ENCODE measurements around the gene IL12RB1.
"Not testable (repeated sequence)": the region's sequence is repeated elsewhere in the genome, so short reads cannot be mapped to it uniquely, and the experiment has no call there.

IL12RB1 gene

DNA sequence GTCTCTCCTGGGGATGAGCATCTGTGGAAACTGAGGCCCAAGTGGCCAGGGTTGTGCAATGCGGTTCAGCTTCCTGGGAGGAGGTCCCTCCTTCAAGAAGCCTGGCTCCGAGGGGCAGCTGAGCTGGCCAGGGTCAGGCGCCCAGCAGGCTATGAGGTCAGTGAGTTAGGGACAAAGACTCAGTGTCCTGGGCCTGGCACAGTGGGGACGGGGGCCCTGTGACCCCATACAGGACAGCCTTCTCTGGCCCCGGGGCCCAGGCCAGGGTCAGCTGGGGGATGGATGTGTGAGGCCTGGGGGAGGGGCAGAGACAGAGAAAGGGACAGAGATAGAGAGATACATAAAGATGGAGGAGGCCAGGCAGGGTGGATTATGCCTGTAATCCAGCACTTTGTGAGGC lies 3.0 kb upstream of the IL12RB1 start:
- Histone ChIP-seq H3K4me1 (ENCODE audit: control insufficient read depth, insufficient read depth, low read length) (no peaks in the 10 kb centered on the region), H3K4me3 (ENCODE audit: insufficient read depth, low read depth, low read length) (no peak overlapping the region), H3K27ac (ENCODE audit: insufficient read depth, low read depth, low read length, poor library complexity, severe bottlenecking) (no peak overlapping the region), H3K27me3 (ENCODE audit: control insufficient read depth, insufficient read depth, low read length, poor library complexity, severe bottlenecking) (no peaks in the 10 kb centered on the region), H3K36me3 (ENCODE audit: control insufficient read depth, insufficient read depth, low read length) (no peaks in the 10 kb centered on the region), H3K9me3 (ENCODE audit: control insufficient read depth, low read length) (no peaks in the 10 kb centered on the region)
- WGBS, 2 experiments = 78 to 82% methylated on average over 5 of the region's 5 CpGs

DNA sequence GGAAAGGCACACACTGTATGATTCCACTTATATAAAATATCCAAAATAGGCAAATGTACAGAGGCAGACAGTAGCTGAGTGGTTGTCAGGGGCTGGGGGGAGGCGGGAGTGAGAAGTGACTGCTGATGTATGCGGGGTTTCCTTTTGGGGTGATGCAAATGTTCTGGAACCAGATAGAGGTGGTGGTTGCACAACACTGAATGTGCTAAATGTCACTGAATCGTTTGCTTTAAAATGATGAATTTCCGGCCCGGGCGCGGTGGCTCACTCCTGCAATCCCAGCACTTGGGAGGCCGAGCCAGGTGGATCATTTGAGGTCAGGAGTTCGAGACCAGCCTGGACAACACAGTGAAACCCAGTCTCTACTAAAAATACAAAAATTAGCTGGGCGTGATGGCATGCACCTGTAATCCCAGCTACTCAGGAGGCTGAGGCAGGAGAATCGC lies 2.4 kb upstream of the IL12RB1 start:
- 87 to 94% methylated on average over 11 of the region's 11 CpGs for WGBS, 2 experiments
- not testable (repeated sequence) for H3K4me3 ChIP-seq (ENCODE audit: insufficient read depth, low read depth, low read length); H3K27ac ChIP-seq (ENCODE audit: insufficient read depth, low read depth, low read length, poor library complexity, severe bottlenecking); H3K9me3 ChIP-seq (ENCODE audit: control insufficient read depth, low read length); H3K4me1 ChIP-seq (ENCODE audit: control insufficient read depth, insufficient read depth, low read length); H3K36me3 ChIP-seq (ENCODE audit: control insufficient read depth, insufficient read depth, low read length); H3K27me3 ChIP-seq (ENCODE audit: control insufficient read depth, insufficient read depth, low read length, poor library complexity, severe bottlenecking)

DNA sequence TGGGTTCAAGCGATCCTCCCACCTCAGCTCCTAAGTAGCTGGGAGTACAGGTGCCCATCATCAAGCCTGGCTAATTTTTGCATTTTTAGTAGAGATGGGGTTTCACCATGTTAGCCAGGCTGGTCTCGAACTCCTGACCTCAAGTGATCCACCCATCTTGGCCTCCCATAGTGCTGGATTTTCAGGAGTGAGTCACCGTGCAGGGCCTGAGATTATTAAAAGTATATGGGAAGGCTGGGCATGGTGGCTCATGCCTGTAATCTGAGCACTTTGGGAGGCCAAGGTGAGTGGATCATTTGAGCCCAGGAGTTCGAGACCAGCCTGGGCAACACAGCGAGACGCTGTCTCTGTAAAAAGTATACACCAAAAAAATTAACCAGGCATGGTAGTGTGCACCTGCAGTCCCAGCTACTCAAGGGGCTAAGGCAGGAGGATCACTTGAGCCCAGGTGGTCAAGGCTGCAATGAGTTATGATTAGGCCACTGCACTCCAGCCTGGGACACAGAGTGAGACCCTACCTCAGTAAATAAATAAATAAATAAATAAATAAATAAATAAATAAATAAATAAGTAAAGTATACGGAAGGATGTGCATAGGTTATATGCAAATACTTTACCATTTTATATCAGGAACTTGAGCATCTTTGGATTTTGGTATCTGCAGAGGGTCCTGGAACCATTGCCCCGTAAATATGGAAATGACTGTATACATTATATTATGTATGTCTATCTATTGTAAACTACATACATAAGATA lies 854 bp downstream of the IL12RB1 start:
- H3K27me3 ChIP-seq (ENCODE audit: control insufficient read depth, insufficient read depth, low read length, poor library complexity, severe bottlenecking) = no peaks in the 10 kb centered on the region
- WGBS, 2 experiments = 92 to 93% methylated on average over 6 to 7 of the region's 8 CpGs
- H3K27ac ChIP-seq (ENCODE audit: insufficient read depth, low read depth, low read length, poor library complexity, severe bottlenecking) = no peak overlapping the region
- H3K9me3 ChIP-seq (ENCODE audit: control insufficient read depth, low read length) = no peaks in the 10 kb centered on the region
- no peak overlapping the region for H3K4me3 ChIP-seq (ENCODE audit: insufficient read depth, low read depth, low read length)
- H3K4me1 ChIP-seq (ENCODE audit: control insufficient read depth, insufficient read depth, low read length) = no peaks in the 10 kb centered on the region
- H3K36me3 ChIP-seq (ENCODE audit: control insufficient read depth, insufficient read depth, low read length) = no peaks in the 10 kb centered on the region

DNA sequence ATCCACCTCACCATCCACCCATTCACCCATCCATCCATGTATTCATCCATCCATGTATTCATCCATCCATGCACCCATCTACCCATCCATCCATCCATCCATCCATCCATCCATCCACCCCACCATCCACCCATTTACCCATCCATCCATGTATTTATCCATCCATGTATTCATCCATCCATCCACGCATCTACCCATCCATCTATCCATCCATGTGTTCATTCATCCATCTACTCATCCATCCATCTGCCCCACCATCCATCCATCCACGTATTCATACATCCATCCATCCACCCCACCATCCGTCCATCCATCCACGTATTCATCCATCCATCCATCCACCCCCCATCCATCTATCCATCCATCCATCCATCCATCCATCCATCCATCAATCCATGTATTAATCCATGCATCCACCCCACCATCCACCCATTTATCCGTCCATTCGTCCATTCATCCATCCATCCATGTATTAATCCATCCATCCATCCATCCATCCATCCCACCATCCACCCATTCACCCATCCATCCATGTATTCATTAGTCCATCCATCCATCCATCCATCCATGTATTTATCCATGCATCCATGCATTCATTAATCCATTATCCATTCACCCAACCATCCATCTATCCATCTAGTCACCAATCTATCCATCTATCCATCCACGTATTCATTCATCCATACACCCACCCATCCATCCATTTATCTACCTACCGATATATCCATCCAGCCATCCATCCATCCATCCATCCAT lies 2.6 kb downstream of the IL12RB1 start:
- H3K9me3 ChIP-seq (ENCODE audit: control insufficient read depth, low read length) = no peaks in the 10 kb centered on the region
- H3K27ac ChIP-seq (ENCODE audit: insufficient read depth, low read depth, low read length, poor library complexity, severe bottlenecking) = no peak overlapping the region
- H3K27me3 ChIP-seq (ENCODE audit: control insufficient read depth, insufficient read depth, low read length, poor library complexity, severe bottlenecking) = no peaks in the 10 kb centered on the region
- H3K4me3 ChIP-seq (ENCODE audit: insufficient read depth, low read depth, low read length) = no peak overlapping the region
- H3K4me1 ChIP-seq (ENCODE audit: control insufficient read depth, insufficient read depth, low read length) = no peaks in the 10 kb centered on the region
- H3K36me3 ChIP-seq (ENCODE audit: control insufficient read depth, insufficient read depth, low read length) = no peaks in the 10 kb centered on the region
- 69 to 73% methylated on average over 8 of the region's 8 CpGs for WGBS, 2 experiments

DNA sequence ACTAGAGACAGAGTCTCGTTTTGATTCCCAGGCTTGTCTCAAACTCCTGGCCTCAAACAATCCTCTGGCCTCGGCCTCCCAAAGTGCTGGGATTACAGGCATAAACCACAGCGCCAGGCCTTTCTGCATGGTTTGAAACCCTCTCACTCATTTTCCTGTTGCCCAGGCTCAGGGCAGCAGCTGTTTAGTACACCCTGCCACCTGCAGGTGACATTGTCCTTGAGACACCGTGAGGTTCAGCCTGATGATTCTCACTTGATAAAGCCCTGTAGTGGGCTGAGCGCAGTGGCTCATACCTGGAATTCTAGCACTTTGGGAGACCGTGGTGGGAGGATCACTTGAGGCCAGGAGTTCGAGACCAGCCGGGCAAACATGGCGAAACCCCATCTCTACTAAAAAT lies 12.5 kb downstream of the IL12RB1 start:
- no peak overlapping the region for H3K4me3 ChIP-seq (ENCODE audit: insufficient read depth, low read depth, low read length)
- no peaks in the 10 kb centered on the region for H3K4me1 ChIP-seq (ENCODE audit: control insufficient read depth, insufficient read depth, low read length)
- H3K36me3 ChIP-seq (ENCODE audit: control insufficient read depth, insufficient read depth, low read length) = no peaks in the 10 kb centered on the region
- H3K27me3 ChIP-seq (ENCODE audit: control insufficient read depth, insufficient read depth, low read length, poor library complexity, severe bottlenecking) = no peaks in the 10 kb centered on the region
- no peaks in the 10 kb centered on the region for H3K9me3 ChIP-seq (ENCODE audit: control insufficient read depth, low read length)
- H3K27ac ChIP-seq (ENCODE audit: insufficient read depth, low read depth, low read length, poor library complexity, severe bottlenecking) = no peak overlapping the region
- 84 to 85% methylated on average over 9 of the region's 9 CpGs for WGBS, 2 experiments

DNA sequence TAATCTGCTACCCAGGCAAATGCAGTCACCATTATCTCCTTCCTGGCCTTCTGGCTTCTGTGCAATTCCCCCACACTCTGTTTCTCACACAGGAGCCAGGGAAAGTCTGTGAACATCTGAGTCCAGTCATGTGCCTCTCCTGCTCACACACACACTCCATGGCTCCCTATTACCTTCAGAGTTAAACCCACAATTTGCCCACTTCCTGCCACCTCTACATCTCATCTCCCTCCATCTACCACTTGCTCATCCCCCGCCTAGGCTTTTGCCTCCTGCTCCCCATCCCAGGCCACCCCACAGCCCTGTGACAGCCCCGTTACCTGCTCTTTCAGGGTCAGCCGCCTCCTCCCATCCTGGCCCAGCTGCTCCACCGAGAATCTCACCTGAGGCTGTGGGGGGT lies 13.5 kb downstream of the IL12RB1 start:
- H3K9me3 ChIP-seq (ENCODE audit: control insufficient read depth, low read length) = no peaks in the 10 kb centered on the region
- no peaks in the 10 kb centered on the region for H3K36me3 ChIP-seq (ENCODE audit: control insufficient read depth, insufficient read depth, low read length)
- no peaks in the 10 kb centered on the region for H3K4me1 ChIP-seq (ENCODE audit: control insufficient read depth, insufficient read depth, low read length)
- 89 to 93% methylated on average over 4 of the region's 4 CpGs for WGBS, 2 experiments
- no peak overlapping the region for H3K27ac ChIP-seq (ENCODE audit: insufficient read depth, low read depth, low read length, poor library complexity, severe bottlenecking)
- no peak overlapping the region for H3K4me3 ChIP-seq (ENCODE audit: insufficient read depth, low read depth, low read length)
- no peaks in the 10 kb centered on the region for H3K27me3 ChIP-seq (ENCODE audit: control insufficient read depth, insufficient read depth, low read length, poor library complexity, severe bottlenecking)

DNA sequence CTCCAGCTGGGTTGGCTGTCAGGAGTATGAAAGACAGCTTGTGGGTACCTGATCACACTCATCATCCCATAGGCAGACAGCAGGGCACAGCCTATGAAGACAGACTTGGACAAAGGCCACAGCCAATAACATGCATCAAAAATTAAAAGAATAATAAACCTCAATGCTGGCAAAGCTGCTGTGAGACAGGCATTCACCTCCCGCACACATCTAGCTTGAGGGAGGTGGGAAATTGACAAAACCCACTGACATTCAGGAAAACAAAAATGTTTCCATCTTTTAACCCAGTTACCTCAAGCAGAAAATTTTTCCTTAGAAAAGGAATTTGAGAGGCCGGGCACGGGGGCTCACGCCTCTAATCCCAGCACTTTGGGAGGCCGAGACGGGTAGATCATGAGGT lies 14.4 kb downstream of the IL12RB1 start:
- H3K4me3 ChIP-seq (ENCODE audit: insufficient read depth, low read depth, low read length) = no peak overlapping the region
- no peaks in the 10 kb centered on the region for H3K9me3 ChIP-seq (ENCODE audit: control insufficient read depth, low read length)
- H3K27ac ChIP-seq (ENCODE audit: insufficient read depth, low read depth, low read length, poor library complexity, severe bottlenecking) = no peak overlapping the region
- no peaks in the 10 kb centered on the region for H3K36me3 ChIP-seq (ENCODE audit: control insufficient read depth, insufficient read depth, low read length)
- WGBS, 2 experiments = 86 to 89% methylated on average over 6 of the region's 6 CpGs
- H3K4me1 ChIP-seq (ENCODE audit: control insufficient read depth, insufficient read depth, low read length) = no peaks in the 10 kb centered on the region
- no peaks in the 10 kb centered on the region for H3K27me3 ChIP-seq (ENCODE audit: control insufficient read depth, insufficient read depth, low read length, poor library complexity, severe bottlenecking)

DNA sequence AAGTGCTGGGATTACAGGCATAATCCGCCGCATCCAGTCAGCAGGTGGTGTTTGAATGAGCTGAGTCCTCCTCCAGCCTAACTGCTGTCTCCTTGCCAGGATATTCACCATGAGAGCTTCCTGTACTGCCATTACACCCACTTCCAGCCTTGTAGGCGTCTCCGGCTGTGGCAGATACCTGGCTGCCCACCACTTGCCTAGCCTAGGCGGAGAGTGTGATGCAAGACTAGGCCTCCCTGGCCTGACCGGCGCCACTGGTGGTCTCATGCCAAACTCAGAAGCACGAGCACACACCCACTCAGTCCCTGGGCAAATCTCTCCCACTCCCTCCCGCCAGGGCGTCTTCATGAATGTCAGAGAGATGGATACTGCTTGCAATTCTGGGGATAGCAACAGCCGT lies 16.6 kb downstream of the IL12RB1 start:
- Histone ChIP-seq H3K27ac (ENCODE audit: insufficient read depth, low read depth, low read length, poor library complexity, severe bottlenecking) (no peak overlapping the region), H3K9me3 (ENCODE audit: control insufficient read depth, low read length) (no peaks in the 10 kb centered on the region), H3K4me1 (ENCODE audit: control insufficient read depth, insufficient read depth, low read length) (no peaks in the 10 kb centered on the region), H3K4me3 (ENCODE audit: insufficient read depth, low read depth, low read length) (no peak overlapping the region), H3K36me3 (ENCODE audit: control insufficient read depth, insufficient read depth, low read length) (no peaks in the 10 kb centered on the region), H3K27me3 (ENCODE audit: control insufficient read depth, insufficient read depth, low read length, poor library complexity, severe bottlenecking) (no peaks in the 10 kb centered on the region)
- WGBS, 2 experiments = 91 to 92% methylated on average over 11 of the region's 11 CpGs

DNA sequence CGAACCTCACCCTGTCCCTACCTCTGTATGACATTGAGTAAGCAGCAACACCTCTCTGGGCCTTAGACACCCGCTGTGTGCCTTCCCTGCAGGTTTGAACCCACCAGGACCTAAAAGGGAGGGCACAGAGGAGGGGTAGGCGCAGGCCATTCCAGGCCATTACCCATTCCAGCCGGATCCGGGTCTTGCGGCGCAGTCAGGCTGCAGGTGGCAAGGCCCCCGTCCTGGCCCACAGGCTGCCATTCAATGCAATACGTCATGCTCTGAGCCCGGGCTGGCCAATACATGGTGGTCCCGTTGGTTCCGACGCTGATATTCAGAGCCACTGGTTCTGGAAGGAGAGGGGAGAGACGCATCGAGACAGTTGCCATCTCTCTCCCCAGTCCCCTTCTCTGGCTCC lies 17.4 kb downstream of the IL12RB1 start:
- H3K4me1 ChIP-seq (ENCODE audit: control insufficient read depth, insufficient read depth, low read length) = no peaks in the 10 kb centered on the region
- no peak overlapping the region for H3K27ac ChIP-seq (ENCODE audit: insufficient read depth, low read depth, low read length, poor library complexity, severe bottlenecking)
- H3K9me3 ChIP-seq (ENCODE audit: control insufficient read depth, low read length) = no peaks in the 10 kb centered on the region
- 81 to 86% methylated on average over 15 of the region's 15 CpGs for whole genome bisulfite sequencing, 2 experiments
- H3K27me3 ChIP-seq (ENCODE audit: control insufficient read depth, insufficient read depth, low read length, poor library complexity, severe bottlenecking) = no peaks in the 10 kb centered on the region
- H3K4me3 ChIP-seq (ENCODE audit: insufficient read depth, low read depth, low read length) = no peak overlapping the region
- H3K36me3 ChIP-seq (ENCODE audit: control insufficient read depth, insufficient read depth, low read length) = no peaks in the 10 kb centered on the region

DNA sequence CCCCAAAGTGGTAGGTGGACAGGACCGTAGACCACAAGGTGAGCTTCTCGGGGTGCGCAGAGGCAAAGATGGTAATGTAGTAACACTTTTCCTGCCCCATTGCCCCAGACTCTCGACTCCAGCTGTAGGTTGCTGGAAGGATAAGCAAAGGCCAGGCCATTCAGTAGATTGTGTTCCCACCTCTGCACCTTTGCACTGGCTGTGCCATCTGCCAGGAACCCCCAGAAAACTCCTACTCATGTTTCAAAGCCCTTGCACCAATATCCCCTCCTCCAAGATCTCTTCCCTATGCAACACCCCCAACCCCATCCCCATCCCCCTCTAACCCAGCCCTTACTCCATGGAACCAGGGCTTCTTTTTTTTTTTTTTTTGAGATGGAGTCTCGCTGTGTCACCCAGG lies 18.3 kb downstream of the IL12RB1 start:
- no peaks in the 10 kb centered on the region for H3K4me1 ChIP-seq (ENCODE audit: control insufficient read depth, insufficient read depth, low read length)
- 95 to 97% methylated on average over 5 of the region's 5 CpGs for WGBS, 2 experiments
- no peak overlapping the region for H3K27ac ChIP-seq (ENCODE audit: insufficient read depth, low read depth, low read length, poor library complexity, severe bottlenecking)
- H3K27me3 ChIP-seq (ENCODE audit: control insufficient read depth, insufficient read depth, low read length, poor library complexity, severe bottlenecking) = no peaks in the 10 kb centered on the region
- H3K9me3 ChIP-seq (ENCODE audit: control insufficient read depth, low read length) = no peaks in the 10 kb centered on the region
- no peaks in the 10 kb centered on the region for H3K36me3 ChIP-seq (ENCODE audit: control insufficient read depth, insufficient read depth, low read length)
- H3K4me3 ChIP-seq (ENCODE audit: insufficient read depth, low read depth, low read length) = no peak overlapping the region
